MM.1S (cell line): Measurements from ENCODE around the gene BTNL8.

Experiments
- DNase-seq: peaks from one replicate; pipeline ENCODE4 v3.0.0-alpha.2; 2015
- H2AFZ ChIP-seq: fragments of 300-600 bp; sonication (generic); 2 replicates; pipeline ENCODE4 v1.6.0; 2016; ENCODE audit warnings: antibody characterized with exemption, low read length
- H3F3A ChIP-seq: fragments of 300-600 bp; sonication (generic); 2 replicates; pipeline ENCODE4 v1.6.1; 2016; ENCODE audit warnings: mild to moderate bottlenecking, antibody characterized with exemption, low read length, moderate library complexity, mixed read lengths; ENCODE audit not compliant: insufficient read depth
- H3K27ac ChIP-seq: fragments of 300-600 bp; sonication (generic); 2 replicates; pipeline ENCODE4 v1.5.1; 2016; ENCODE audit warnings: mild to moderate bottlenecking, low read length
- H3K27me3 ChIP-seq: fragments of 300-600 bp; sonication (generic); replicated peaks from 2 replicates; pipeline ENCODE4 v1.6.0; 2016; ENCODE audit warnings: low read length; ENCODE audit not compliant: insufficient read depth
- H3K36me3 ChIP-seq: fragments of 300-600 bp; sonication (generic); replicated peaks from 2 replicates; pipeline ENCODE4 v1.6.1; 2016; ENCODE audit warnings: mild to moderate bottlenecking, low read length, mixed read lengths; ENCODE audit not compliant: insufficient read depth
- H3K4me1 ChIP-seq: fragments of 300-600 bp; sonication (generic); 2 replicates; pipeline ENCODE4 v1.6.1; 2016; ENCODE audit warnings: low read length, mixed read lengths
- H3K4me2 ChIP-seq: fragments of 300-600 bp; sonication (generic); 2 replicates; pipeline ENCODE4 v1.6.0; 2016; ENCODE audit warnings: low read depth, low read length
- H3K4me3 ChIP-seq: fragments of 300-600 bp; sonication (generic); 2 replicates; pipeline ENCODE4 v1.5.1; 2016; ENCODE audit warnings: low read length, mixed read lengths
- H3K79me2 ChIP-seq: fragments of 300-600 bp; sonication (generic); 2 replicates; pipeline ENCODE4 v1.6.1; 2016; ENCODE audit warnings: mixed run types, low read length, mixed read lengths
- H3K9ac ChIP-seq: fragments of 300-600 bp; sonication (generic); 2 replicates; pipeline ENCODE4 v1.6.1; 2016; ENCODE audit warnings: low read length, mixed read lengths
- H3K9me2 ChIP-seq: fragments of 300-600 bp; sonication (generic); replicated peaks from 2 replicates; pipeline ENCODE4 v1.6.1; 2016; ENCODE audit warnings: mild to moderate bottlenecking, low read length, mixed read lengths; ENCODE audit not compliant: insufficient read depth
- H3K9me3 ChIP-seq: fragments of 300-600 bp; sonication (generic); replicated peaks from 2 replicates; pipeline ENCODE4 v1.6.1; 2016; ENCODE audit warnings: mild to moderate bottlenecking, low read length, mixed read lengths; ENCODE audit not compliant: insufficient read depth
- H4K20me1 ChIP-seq: fragments of 300-600 bp; sonication (generic); 2 replicates; pipeline ENCODE4 v1.6.1; 2016; ENCODE audit warnings: mild to moderate bottlenecking, low read length, moderate library complexity, mixed read lengths; ENCODE audit not compliant: insufficient read depth
- CTCF ChIP-seq: fragments of 300-600 bp; sonication (generic); IDR thresholded peaks from 2 replicates; pipeline ENCODE4 v1.5.1; 2016; ENCODE audit warnings: antibody characterized with exemption, low read length, mixed read lengths
- EZH2 ChIP-seq: fragments of 300-600 bp; sonication (generic); optimal IDR thresholded peaks from 2 replicates; pipeline ENCODE3; 2017; ENCODE audit warnings: low read depth, mild to moderate bottlenecking, antibody characterized with exemption, low read length, mixed read lengths
- EZH2phosphoT487 ChIP-seq: fragments of 300-600 bp; sonication (generic); IDR thresholded peaks from 2 replicates; pipeline ENCODE4 v1.6.1; 2018; ENCODE audit warnings: antibody characterized with exemption, low read length

Gene BTNL8

DNA sequence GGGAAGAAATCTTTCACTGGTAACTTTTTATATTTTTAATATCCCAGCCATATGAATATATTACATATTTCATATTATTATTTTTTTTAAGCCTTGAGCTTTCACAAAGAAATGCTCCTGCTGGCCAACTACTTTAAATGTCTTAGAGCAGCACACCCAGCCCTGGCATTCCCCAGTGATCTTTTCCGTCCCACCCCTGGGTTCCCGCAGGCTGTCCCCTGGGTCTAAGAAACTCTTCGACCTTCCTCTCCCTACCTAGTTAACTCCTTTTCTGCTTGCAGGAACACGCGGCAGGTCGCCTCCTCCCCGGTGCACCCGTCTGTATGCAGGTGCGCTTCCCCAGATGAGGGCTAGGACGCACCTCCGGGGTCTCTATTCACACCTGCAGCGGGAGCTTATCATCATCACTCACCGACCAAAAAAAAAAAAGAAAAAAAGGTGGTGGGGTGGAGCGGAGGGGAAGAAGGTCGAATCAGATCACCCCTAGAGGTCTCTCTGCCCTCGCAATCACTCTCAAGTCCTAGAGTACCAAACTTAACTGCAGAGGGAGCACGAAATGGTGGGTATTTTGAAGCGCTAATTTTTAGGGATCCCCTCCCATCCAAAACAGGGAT, 38.6 kb upstream of the BTNL8 start:
- H3F3A ChIP-seq, result peaks cover 22% of the 10 kb centered on the region
- H2AFZ ChIP-seq, result peak overlapping the region; percentile 96
- peaks cover 3% of the 10 kb centered on the region; the same call in 1 of the 2 replicates for H3K36me3 ChIP-seq

GRCh38 chr5:180860887-180861822, 37.8 kb upstream of the BTNL8 start, which contains the start of gene ZFP62:
TSS of gene ZFP62 (minus strand) at chr5:180861276. CDS start at chr5:180861219, 57 bp downstream.
- H3K27ac ChIP-seq, result peak within 1 kb of the TSS; percentile 97
- no peak for TF ChIP-seq EZH2
- no peak for TF ChIP-seq CTCF
- no peak for TF ChIP-seq EZH2phosphoT487
- DNase-seq, result peak; percentile 96

More for the DNA sequence above, 38.6 kb upstream of the BTNL8 start:
- Histone ChIP-seq H3K9me2 (no peaks in the 10 kb centered on the region), H3K4me2 (peak overlapping the region; percentile 85), H3K4me3 (peak overlapping the region; percentile 99), H3K9me3 (no peaks in the 10 kb centered on the region), H3K27me3 (no peaks in the 10 kb centered on the region), H3K27ac (peak overlapping the region; percentile 97), H3K79me2 (peaks cover 27% of the 10 kb centered on the region), H3K4me1 (peaks cover 6% of the 10 kb centered on the region), H4K20me1 (no peaks in the 10 kb centered on the region), H3K9ac (peak overlapping the region; percentile 97)
- DNase-seq, result peak; percentile 85
- TF ChIP-seq EZH2 (no peak), CTCF (peak; percentile 39)

GRCh38 chr5:180862645-180863044, 36.3 kb upstream of the BTNL8 start:
- Histone ChIP-seq H3K4me1 (peaks cover 6% of the 10 kb centered on the region), H4K20me1 (no peaks in the 10 kb centered on the region), H3K9ac (no peak overlapping the region), H3K79me2 (peaks cover 19% of the 10 kb centered on the region), H3F3A (peaks cover 22% of the 10 kb centered on the region), H2AFZ (no peak overlapping the region), H3K27me3 (no peaks in the 10 kb centered on the region), H3K27ac (no peak overlapping the region), H3K4me2 (no peak overlapping the region), H3K9me3 (no peaks in the 10 kb centered on the region), H3K9me2 (no peaks in the 10 kb centered on the region), H3K36me3 (no peaks in the 10 kb centered on the region), H3K4me3 (no peak overlapping the region)
- TF ChIP-seq CTCF (no peak), EZH2 (no peak), EZH2phosphoT487 (no peak)
- DNase-seq, result no peak

More at GRCh38 chr5:180860887-180861822, 37.8 kb upstream of the BTNL8 start, which contains the start of gene ZFP62:
- Histone ChIP-seq H3K27me3 (no peaks in the 10 kb centered on the region), H2AFZ (peak within 1 kb of the TSS; percentile 96), H4K20me1 (no peaks in the 10 kb centered on the region), H3K79me2 (peaks cover 20% of the 10 kb centered on the region), H3K9me3 (no peaks in the 10 kb centered on the region), H3K9ac (peak within 1 kb of the TSS; percentile 97), H3K4me3 (peak within 1 kb of the TSS; percentile 99), H3K4me1 (peaks cover 6% of the 10 kb centered on the region), H3K4me2 (peak within 1 kb of the TSS; percentile 85), H3K9me2 (no peaks in the 10 kb centered on the region), H3K36me3 (no peaks in the 10 kb centered on the region), H3F3A (peaks cover 22% of the 10 kb centered on the region)
